AG10803 (cell line): ENCODE measurements around the gene RABGAP1L.
"Not testable (repeated sequence)": the region's sequence is repeated elsewhere in the genome, so short reads cannot be mapped to it uniquely, and the experiment has no call there.

Source experiments
- DNase-seq: peaks from one replicate; pipeline ENCODE4 v3.0.0; 2010; ENCODE audit warnings: low read depth
- H3K4me3 ChIP-seq: 2 replicates; pipeline ENCODE4 v1.5.1; 2011; ENCODE audit warnings: mild to moderate bottlenecking, low read length, control low read depth
- CTCF ChIP-seq: conservative IDR thresholded peaks from 2 replicates; pipeline ENCODE4 v1.5.1; 2011; ENCODE audit warnings: mild to moderate bottlenecking, low read length, control low read depth, inconsistent platforms

Gene RABGAP1L

GRCh38 chr1:174556392-174556791 lies 397.1 kb downstream of the RABGAP1L start:
- TF ChIP-seq CTCF, result no peak
- no peak for DNase-seq
- no peak overlapping the region for H3K4me3 ChIP-seq

GRCh38 chr1:174568551-174568950 lies 409.2 kb downstream of the RABGAP1L start:
- DNase-seq, result no peak
- TF ChIP-seq CTCF, result no peak
- no peak overlapping the region for H3K4me3 ChIP-seq

- no peak for DNase-seq
- no peak overlapping the region for H3K4me3 ChIP-seq
- no peak for TF ChIP-seq CTCF
Measured at GRCh38 chr1:174569240-174569639, 409.9 kb downstream of the RABGAP1L start.

GRCh38 chr1:174572771-174573170 lies 413.5 kb downstream of the RABGAP1L start:
- TF ChIP-seq CTCF, result no peak
- no peak overlapping the region for H3K4me3 ChIP-seq
- DNase-seq, result peak; percentile 10

GRCh38 chr1:174576120-174576519 lies 416.8 kb downstream of the RABGAP1L start:
- DNase-seq, H3K4me3 ChIP-seq: not testable (repeated sequence)

GRCh38 chr1:174577681-174578080 lies 418.4 kb downstream of the RABGAP1L start:
- DNase-seq, result no peak
- H3K4me3 ChIP-seq, result no peak overlapping the region
- no peak for TF ChIP-seq CTCF

- no peak for DNase-seq
- no peak for TF ChIP-seq CTCF
- H3K4me3 ChIP-seq, result no peak overlapping the region
Measured at GRCh38 chr1:174580801-174581200, 421.5 kb downstream of the RABGAP1L start.

- DNase-seq, result no peak
- TF ChIP-seq CTCF, result no peak
Measured at GRCh38 chr1:174583316-174583715, 424.0 kb downstream of the RABGAP1L start.

More at GRCh38 chr1:174583316-174583715, 424.0 kb downstream of the RABGAP1L start:
- H3K4me3 ChIP-seq, result no peak overlapping the region
